ENCODE data around the gene DAPK1.

GRCh38 chr9:87490907-87491306 lies 6.8 kb upstream of the DAPK1 start:
- TF ChIP-seq CTCF (IDR thresholded peaks at IDR 0.05) (no peak), POLR2AphosphoS5 (IDR thresholded peaks at IDR 0.05; ENCODE audit: insufficient read depth in 1 of 2, low read depth in 1 of 2) (no peak), POLR2A (IDR thresholded peaks at IDR 0.05) (no peak)

Data from vagina (tissue), 2 donors.